ENCODE data around the gene ITLN2.
"Not testable (repeated sequence)": the region's sequence is repeated elsewhere in the genome, so short reads cannot be mapped to it uniquely, and the experiment has no call there.

The ITLN2 gene

GRCh38 chr1:160904783-160905616 is 49.6 kb downstream of the ITLN2 start:
- no peak for DNase-seq

GRCh38 chr1:160902251-160902650 is 52.4 kb downstream of the ITLN2 start:
- not testable (repeated sequence) for DNase-seq

- no peak for DNase-seq
These were observed 52.8 kb downstream of the ITLN2 start for GRCh38 chr1:160901768-160902167.

- DNase-seq: not testable (repeated sequence)
These were observed 53.9 kb downstream of the ITLN2 start for GRCh38 chr1:160900683-160901082.
